Measurements from ENCODE around the gene DTNBP1.

GRCh38 chr6:15490242-15491100 lies 172.4 kb downstream of the DTNBP1 start:
- TF ChIP-seq E2F6 (IDR thresholded peaks at IDR 0.05; ENCODE audit: borderline replicate concordance, low read depth) (no peak), MAX (IDR thresholded peaks at IDR 0.05) (no peak), CTCF (IDR thresholded peaks at IDR 0.05) (no peak)
